ENCODE measurements around the gene KIAA0586.
"Not testable (repeated sequence)": the region's sequence is repeated elsewhere in the genome, so short reads cannot be mapped to it uniquely, and the experiment has no call there.

Gene KIAA0586

DNA sequence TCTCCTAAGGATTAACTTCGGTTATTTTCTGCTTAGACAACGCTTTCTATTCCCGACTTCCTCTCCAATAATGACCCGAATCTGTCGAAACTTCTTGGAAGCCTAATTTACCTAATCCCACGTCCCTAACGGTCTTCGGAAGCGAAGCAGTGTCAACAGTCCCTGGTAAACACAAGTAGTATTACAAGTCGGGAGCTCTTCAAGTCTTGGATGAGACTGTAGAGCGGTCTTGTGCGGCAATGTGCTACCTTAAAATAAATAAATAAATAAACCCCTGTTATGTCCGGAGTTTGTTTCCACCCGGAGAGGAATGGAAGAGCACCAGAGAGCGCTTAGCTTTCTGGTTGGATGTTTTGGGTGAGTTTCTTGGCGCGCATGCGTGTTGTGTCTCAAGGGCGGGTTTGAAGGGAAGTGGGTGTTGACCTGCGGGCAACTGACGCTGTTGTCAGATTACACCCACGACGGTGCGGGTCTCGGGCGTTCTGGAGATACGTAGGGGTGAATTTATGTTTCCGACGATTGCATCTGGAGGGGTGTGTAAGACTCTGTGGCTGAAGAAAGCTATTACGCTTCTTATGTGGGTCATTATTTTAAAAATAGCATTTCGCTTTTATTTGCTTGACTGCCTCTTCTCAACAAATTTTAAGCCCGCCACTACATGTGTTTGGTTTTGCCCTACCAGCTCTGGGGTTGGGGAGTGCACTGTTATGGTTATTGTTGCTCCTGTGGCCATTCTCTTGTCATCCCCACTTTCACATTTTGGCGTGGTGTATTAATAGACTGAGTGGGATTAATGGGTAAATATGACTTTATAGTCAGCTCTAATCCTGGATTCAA lies at the start of gene KIAA0586, which contains the start of gene TIMM9:
Gene KIAA0586 (plus strand): TSS at position 439 of the 837 bp plus-strand sequence. CDS start 546 bp downstream, outside the sequence.
Gene TIMM9 (minus strand): TSS at position 251 of the 837 bp plus-strand sequence. CDS start 15,586 bp downstream, outside the sequence.
- peak; percentile 97 for DNase-seq

DNA sequence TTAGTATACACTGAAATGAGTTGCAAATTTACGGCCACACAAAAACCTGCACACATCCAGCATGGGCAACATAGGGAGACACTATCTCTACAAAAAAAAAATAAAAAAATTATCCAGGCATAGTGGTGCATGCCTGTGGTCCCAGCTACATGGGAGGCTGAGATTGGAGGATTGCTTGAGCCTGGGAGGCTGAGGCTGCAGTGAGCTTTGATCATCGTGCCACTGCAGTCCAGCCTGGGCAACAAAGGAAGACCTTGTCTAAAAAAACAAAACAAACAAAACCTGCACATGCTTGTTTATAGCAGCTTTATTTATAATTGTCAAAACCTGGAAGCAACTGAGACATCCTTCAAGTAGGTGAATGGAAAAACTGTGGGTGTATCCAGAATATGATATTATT lies 36.7 kb upstream of the KIAA0586 start:
- DNase-seq: no peak

DNA sequence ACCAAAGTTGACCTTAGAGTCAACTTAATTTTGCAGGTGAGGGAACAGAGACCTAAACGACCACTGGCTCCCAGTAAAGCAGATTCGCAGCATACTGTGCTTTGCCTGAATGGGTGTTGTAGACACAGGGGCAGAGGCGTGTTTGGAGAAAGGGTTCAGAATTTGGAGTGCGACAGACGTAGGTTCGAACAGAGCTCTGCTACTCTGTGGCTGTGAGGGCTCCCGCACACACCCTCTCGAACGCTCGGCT lies 32.0 kb upstream of the KIAA0586 start:
- DNase-seq: no peak

DNA sequence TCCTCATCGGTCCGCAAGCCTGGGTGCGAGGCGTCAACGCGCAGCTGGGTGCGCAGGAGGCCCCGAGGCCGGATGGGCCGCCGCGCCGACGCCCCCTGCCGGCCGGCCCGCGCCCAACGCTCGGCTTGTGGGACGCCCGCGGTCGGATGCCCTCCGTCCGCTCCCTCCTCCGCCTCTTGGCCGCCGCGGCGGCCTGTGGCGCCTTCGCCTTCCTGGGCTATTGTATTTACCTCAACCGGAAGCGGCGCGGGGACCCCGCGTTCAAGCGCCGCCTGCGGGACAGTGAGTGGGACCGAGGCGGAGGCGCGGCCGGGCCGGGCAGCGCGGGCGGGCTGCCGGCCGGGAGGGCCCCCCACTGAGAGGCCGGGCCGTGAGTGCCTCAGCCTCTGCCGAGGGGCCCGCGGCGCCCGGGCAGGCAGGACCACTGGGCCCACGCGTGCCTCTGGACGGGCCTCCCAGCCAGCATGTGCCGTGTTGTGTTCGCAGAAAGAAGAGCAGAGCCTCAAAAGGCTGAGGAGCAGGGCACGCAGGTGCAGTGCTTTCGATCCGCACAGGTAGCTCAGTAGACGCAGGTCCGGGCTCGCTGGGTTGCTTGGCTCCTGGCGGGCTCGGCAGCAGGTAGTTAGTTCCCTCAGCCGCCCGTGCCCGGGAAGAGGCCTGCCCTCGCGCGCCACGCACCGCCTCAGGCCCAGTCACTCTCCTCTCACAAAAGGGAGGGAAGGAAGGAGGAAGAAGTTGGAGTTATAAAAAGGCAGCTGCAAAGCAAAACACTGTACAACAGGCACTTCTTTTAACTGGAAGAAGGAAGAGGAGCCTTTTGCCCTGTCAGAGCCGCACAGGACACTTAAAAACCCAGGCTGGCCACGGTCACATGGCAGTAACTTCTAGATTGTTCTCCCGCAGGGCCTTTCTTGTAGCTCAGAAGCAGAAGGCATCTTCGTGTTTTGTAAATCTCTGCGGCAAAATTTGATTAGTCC lies 31.4 kb upstream of the KIAA0586 start, which contains the start of gene TOMM20L:
Gene TOMM20L (plus strand): TSS at position 119 of the 977 bp plus-strand sequence. CDS start 28 bp downstream, at position 147.
- peak; percentile 56 for DNase-seq

DNA sequence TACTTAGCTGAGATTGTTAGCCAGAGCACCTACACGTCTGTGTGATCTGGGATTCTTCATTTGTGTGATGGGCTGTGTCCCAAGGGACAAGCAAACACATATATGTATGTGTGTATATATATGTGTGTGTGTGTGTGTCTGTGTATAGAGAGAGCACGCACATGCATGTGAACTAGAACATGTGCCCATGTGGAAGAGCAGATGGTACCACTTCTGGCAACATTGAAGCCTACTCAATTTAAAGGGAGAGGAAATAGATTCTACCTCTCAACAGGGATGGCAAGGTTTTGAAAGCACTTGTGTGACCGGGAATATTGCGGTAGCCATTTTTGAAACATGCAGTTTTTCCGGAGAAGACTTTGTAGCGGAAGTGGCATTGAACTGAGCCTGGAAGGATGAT lies 30.4 kb upstream of the KIAA0586 start:
- DNase-seq: no peak

DNA sequence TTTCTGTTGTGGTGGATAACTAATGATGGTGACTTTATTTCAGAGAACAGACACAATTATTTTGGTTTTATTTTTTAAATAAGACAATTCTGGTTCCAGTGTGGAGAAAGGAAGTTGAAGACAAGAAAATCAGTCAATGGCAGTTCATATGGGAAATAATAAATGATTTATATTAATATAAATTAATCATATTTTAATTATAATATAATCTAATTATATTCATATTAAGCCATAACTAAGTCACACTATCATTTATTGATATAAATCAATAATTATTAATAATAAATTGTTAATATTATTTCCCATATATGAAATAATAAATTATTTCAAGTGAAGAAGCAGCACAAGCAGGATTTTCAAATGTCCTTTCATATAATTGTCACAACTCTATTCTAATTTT lies 29.0 kb upstream of the KIAA0586 start:
- DNase-seq: no peak

DNA sequence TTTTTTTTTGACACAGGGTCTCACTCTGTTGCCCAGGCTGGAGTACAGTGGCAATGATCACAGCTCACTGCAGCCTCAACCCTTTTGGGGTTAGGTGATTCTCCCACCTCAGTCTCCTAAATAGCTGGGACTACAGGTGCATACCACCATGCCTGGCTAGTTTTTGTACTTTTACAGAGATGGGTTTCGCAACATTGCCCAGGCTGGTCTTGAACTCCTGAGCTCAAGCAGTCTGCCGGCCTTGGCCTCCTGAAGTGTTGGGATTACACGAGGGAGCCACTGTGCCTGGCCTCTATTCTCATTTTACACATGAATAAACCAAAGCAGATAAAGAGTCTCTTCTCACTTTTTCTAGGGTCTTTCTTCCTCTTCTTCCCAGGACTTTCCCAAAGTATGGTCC lies 28.6 kb upstream of the KIAA0586 start:
- no peak for DNase-seq

DNA sequence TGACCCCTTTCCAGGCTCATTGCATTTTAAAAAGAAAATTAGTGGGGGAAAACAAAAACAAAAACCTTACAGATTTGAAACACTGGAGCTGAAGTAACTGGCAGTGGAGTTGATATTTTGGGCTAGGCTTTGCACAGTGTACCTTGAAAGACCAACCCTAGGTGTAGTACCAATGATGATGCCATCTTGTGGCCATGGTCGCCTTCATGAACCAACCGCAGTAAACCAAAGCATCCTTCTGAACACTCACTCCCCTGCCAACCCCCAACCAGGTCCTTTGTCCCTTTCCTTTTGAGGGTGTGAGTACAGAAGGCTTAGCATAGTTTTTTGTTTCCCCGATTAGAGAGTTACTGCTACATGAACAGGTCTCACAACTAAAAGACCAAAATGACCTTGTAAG lies 25.9 kb upstream of the KIAA0586 start:
- DNase-seq: no peak

DNA sequence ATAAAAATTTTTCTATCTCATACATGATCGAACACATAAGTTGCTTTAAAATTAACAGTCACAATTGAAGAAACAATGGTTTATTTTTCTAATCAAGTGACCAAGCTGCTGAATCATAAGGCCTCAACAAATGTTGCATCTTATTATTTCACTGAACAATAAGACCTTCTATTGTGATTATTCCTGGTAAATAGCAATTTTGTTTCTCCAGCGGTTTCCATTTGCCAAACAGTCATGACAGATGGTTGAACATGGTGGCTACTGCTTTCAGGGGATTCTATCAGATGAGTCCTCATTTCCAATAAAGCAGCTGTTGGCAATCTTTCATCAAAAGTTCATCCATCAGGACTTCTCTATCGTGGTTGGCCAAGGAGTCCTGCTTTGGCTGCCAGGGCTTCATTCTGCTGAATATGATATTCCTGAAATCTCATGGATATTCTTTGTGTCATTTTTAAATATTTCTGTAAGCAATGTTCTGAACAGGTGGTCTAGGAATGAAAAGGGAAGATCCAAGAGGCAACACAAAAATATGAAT lies 18.8 kb upstream of the KIAA0586 start:
- no peak for DNase-seq

DNA sequence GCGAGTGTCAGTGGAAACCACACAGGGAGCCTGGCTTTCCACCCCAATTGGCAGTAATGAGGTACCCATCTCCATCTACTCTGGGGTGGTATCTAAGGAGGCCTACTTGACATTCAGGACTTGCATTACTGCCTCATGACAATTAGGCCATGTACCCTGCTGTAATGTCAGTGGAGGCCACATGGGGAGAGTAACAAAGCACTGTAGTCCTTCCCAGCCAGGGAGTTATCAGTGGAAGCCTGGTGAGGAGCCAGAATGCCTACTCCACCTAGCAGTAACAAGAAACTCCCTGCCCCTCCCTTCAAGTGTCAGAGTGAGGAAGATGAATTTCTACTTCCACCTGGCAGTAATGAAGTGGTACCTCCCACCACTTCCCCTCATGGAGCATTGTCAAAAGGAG lies 12.7 kb upstream of the KIAA0586 start:
- DNase-seq: no peak

DNA sequence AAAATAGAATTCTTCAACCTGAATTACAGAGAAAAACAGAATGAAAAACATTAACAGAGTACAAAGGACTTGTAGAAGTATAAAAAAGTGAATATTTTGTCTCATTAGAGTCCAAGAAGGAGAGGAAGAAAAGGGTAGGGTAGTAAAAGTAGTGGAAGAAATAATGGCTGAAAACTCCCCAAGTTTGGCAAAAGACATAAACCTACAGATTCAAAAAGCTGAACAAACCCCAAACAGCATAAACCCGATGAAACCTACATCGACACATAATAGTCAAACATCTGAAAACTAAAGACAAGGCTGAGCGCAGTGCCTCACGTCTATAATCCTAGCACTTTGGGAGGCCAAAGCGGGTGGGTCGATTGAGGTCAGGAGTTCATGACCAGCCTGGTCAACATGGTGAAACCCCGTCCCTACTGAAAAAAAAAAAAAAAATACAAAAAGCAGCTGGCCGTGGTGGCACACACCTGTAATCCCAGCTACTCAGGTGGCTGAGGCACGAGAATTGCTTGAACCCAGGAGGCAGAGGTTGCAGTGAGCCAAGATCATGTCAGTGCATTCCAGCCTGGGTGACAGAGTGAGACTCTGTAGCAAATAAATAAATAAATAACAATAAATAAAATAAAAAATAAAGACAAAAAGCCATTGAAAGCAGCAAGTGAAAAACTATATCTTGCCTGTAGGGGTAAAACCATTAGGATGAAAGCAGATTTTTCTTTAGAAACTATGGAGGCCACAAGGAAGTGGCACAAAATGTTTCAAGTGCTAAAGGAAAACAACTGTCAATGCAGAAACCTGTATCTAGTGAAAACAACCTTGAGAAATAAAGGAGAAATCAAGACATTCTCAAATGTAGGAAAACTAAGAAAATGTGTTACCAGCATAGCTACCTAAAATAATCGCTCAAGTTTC lies 11.6 kb upstream of the KIAA0586 start:
- DNase-seq: no peak

DNA sequence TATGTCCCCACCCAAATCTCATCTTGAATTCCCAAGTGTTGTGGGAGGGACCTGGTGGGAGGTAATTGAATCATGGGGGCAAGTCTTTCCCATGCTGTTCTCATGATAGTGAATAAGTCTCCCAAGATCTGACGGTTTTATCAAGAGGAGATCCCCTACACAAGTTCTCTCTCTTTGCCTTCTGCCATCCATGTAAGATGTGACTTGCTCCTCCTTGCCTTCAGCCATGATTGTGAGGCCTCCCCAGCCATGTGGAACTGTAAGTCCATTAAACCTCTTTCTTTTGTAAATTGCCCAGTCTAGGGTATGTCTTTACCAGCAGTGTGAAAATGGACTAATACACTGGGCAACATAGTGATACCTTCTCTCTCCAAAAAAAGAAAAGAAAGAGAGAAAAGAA lies 10.6 kb upstream of the KIAA0586 start:
- not testable (repeated sequence) for DNase-seq

DNA sequence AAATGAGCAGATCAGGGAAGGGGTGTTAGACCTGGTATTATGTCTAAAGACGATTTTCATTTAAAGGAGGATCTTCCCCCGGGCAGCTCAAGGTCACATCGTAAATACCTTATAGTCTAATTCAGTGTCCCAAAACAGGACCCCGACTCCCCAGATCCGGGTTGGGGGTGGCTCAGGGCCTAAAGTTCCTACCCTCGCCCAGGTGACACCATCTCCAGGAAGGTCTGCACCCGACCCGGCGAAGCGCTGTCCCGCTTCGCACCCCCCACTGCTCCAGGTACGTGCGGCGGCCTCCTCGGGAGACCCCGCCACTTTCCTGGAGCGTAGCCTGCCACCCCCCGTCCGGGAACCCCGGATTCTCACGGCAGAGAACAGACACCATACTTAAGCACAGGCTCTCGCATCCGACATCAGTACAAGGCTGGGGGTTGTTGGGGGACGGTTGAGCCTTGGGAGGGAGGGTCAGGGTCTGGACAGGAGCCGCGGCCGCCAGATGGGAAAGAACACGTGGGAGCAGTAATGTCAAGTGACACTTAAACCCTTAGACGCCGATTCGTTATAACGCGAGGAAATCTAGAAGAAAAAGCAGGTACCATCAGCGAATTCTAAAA lies 744 bp upstream of the KIAA0586 start:
- peak; percentile 55 for DNase-seq

DNA sequence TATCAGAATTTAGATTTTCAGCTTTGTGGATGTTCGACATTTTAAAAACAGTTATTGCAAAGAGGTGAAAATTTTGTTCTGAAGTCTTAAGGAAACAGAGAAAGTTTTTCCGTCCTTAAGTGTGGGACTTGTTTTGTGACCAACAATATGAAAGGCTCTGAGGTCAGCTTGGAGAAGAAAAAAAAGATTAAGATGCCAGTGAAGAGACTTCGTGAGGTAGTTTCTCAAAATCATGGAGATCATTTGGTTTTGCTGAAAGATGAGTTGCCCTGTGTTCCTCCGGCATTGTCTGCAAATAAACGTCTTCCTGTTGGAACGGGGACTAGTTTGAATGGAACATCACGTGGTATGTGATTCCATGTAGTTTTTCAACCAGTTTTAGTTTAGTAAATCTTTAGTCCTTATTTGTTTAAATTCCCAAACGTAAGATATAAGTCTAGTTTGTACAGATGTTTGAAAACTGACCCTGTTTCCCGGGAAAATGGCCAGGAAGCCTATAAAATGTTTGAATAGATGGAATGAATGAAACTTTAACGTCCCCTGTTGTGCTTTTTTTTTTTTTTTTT lies 682 bp downstream of the KIAA0586 start:
- DNase-seq: no peak

DNA sequence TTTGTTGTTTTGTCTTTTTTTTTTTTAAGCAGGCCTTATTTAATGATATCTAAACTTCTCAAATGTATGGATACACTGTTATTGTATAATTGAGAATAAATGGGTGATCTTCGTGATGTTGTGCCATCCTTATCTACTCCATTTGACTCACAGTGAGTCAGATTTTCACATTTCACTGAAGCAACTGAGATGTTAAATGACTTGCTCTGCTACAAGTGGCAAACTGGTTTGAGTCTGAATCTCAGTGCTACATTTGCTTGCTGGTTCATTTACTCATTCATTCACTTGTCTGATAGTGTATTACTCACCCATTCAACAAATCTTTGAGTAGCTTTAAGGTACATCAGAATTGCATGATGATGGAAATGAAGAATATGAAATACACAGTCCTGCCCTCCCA lies 2.6 kb downstream of the KIAA0586 start:
- DNase-seq: no peak

DNA sequence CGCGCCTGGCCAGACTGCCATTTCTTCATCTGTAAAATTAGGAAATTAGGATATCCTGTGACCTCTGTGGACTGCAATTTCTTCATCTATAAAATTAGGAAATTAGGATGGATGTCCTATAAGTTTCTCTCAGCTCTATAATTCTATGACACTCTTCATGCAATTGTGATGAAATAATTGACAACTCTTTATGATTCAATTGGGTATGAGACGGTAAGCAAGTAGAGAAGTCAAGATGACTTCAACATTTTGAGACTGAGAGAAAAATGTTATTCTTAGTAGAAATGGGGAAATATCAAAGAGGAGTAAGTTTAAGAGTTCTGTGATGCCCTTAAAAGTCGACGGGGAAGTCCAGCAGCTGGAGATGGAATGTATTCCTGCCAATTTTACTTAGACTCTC lies 12.0 kb downstream of the KIAA0586 start:
- DNase-seq: no peak

DNA sequence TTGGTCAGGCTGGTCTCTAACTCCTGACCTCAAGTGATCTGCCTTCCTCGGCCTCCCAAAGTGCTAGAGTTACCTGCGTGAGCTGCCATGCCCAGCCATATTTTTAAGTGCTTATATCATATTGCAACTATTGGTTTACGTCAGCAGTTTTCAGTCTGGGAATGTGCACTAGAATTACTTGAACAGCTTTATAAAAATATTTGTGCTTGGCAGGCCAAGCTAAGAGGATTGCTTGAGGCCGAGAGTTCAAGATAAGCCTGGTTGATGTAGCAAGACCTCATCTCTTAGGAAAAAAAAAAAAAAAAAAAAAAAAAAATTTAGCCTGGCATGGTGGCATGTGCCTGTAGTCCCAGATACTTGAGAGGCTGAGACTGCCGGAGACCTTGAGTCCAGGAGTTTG lies 17.1 kb downstream of the KIAA0586 start:
- no peak for DNase-seq

DNA sequence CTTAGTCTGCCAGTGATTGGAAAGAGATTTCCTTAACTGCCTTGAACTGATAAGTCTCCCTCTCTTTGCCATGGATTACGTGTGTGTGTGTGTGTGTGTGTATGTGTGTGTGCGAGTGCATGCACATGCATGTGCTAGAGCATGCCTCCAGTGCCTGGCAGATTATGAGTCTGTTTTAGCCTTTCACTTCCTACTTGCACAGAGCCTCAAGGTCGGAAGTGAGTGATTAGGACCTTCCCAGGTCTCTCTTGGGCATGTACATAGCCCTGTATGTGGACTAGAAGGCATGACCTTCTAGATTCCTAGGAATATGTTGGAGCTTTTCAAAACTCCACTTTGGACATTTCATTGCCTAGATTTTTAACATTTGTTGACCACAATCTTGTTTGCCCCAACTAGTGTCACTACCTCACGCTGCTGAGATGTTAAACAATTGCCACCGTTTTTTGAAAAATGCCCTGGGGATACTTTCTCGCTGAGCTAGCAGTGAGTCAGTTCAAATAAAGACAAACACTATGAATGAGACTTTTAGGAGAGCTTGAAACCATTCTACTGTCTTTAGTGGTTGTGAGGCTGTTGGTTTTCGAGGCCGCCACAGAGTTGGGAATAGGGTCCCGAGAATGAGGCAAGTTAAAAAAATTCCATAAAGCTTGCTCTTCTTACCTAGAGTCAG lies 28.2 kb downstream of the KIAA0586 start:
- no peak for DNase-seq

DNA sequence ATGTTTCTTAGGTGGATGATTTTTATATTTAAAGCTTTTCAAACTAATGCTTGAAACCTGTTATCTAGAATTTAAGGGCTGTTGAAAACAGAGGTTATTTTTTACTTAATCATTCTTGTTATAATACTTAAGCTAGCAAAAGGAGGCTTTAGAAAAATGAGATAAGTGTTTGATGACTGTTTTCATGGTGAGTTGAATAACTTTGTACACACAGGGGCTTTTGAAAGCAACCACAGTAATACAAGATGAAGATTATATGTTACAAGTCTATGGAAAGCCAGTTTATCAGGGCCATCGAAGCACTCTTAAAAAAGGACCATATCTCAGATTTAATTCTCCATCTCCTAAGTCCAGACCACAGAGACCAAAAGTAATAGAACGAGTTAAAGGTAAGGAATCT lies 33.3 kb downstream of the KIAA0586 start:
- no peak for DNase-seq

DNA sequence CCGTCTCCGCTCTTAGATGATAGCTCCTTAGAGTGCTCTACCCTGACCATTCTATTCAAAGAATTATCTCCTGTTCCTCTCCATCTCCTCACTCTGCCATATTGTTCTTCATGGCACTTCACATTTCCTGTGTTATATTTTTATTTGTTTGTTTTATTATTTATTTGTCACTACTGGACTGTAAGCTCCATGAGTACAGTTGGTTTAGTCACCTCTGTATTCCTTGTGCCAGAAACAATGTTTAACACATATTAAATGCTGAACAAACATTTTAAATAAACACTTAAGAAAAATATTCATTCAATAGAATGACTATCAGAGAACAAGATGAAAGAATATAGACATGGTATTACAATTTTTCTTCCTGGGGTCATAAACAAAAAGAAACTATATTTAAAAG lies 35.6 kb downstream of the KIAA0586 start:
- no peak for DNase-seq

DNA sequence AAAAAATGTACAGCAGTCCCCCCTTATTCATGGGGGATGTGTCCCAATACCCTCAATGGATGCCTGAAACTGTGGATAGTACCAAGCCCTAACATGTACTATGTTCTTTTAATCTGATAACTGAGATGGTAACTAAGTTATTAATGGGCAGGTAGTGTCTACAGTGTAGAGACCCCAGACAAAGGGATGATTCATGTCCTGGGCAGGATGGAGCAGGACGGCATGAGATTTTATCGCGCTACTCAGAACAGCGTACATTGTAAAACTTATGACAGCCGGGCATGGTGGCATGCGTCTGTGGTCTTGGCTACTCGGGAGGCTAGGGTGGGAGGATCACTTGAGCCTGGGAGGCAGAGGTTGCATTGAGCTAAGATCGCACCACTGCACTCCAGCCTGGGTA lies 37.1 kb downstream of the KIAA0586 start:
- no peak for DNase-seq
